GM12865 (cell line): ENCODE data around the gene TP53AIP1.

Source experiments
- DNase-seq: peaks from one replicate; pipeline ENCODE4 v3.0.0; 2010; ENCODE audit warnings: low read depth
- H3K4me3 ChIP-seq: 2 replicates; pipeline ENCODE4 v1.5.1; 2011; ENCODE audit warnings: mild to moderate bottlenecking, low read depth, low read length, control low read depth
- CTCF ChIP-seq: IDR thresholded peaks from 2 replicates; pipeline ENCODE4 v1.5.1; 2011; ENCODE audit warnings: low read length, control low read depth, low read depth, inconsistent platforms; ENCODE audit not compliant: insufficient read depth; ENCODE audit errors: missing control alignments

Gene TP53AIP1

GRCh38 chr11:128893578-128894285, 48.9 kb downstream of the TP53AIP1 start:
- peak; percentile 49 for DNase-seq
- TF ChIP-seq CTCF, result no peak
- H3K4me3 ChIP-seq, result no peak overlapping the region

GRCh38 chr11:128892866-128893565, 49.7 kb downstream of the TP53AIP1 start:
- H3K4me3 ChIP-seq, result no peak overlapping the region
- TF ChIP-seq CTCF, result no peak

GRCh38 chr11:128891913-128892398, 50.7 kb downstream of the TP53AIP1 start:
- DNase-seq, result no peak
- TF ChIP-seq CTCF, result no peak
- H3K4me3 ChIP-seq, result no peak overlapping the region

More at GRCh38 chr11:128892866-128893565, 49.7 kb downstream of the TP53AIP1 start:
- DNase-seq, result no peak

GRCh38 chr11:128890543-128891368, 51.9 kb downstream of the TP53AIP1 start, which contains the start of gene KCNJ5:
KCNJ5 (plus strand) TSS chr11:128891356; CDS start chr11:128911274, 19,918 bp downstream.
- no peak for TF ChIP-seq CTCF
- no peak for DNase-seq
- H3K4me3 ChIP-seq, result no peak within 1 kb of the TSS

GRCh38 chr11:128890216-128890542, 52.5 kb downstream of the TP53AIP1 start:
- DNase-seq, result no peak
- TF ChIP-seq CTCF, result no peak
- H3K4me3 ChIP-seq, result no peak overlapping the region

GRCh38 chr11:128889657-128890213, 52.9 kb downstream of the TP53AIP1 start:
- no peak for DNase-seq
- no peak overlapping the region for H3K4me3 ChIP-seq
- TF ChIP-seq CTCF, result no peak
